Heart right ventricle (tissue), 16 donors: ENCODE measurements around the gene CCKAR. TPM values are rescaled to one million over a fixed set of nuclear protein-coding genes. Genes with fewer than 3 reads are reported as not detected.

ENCODE experiments used
- ATAC-seq, 8 donors: fragments of 200-7000 bp; cut with Tn5 transposase; one replicate each; pipeline ENCODE4 v1.9.1; 2020; ENCODE audit warnings: mild to moderate bottlenecking in 8 of 8, moderate library complexity in 8 of 8, moderate number of reproducible peaks in 1 of 8
- DNase-seq, 2 donors: peaks; one replicate each; pipeline ENCODE4 v3.0.0-alpha.2; 2020
- H3K27ac ChIP-seq, 10 donors: fragments of 200-600 bp; sonication (generic) in 2 of 10; one replicate each; pipeline versions ENCODE4 v1.5.0 to v1.8.0; 2020 to 2022; ENCODE audit warnings: mild to moderate bottlenecking in 3 of 10
- H3K27me3 ChIP-seq, 7 donors: fragments of 200-600 bp; one replicate each; pipeline ENCODE4 v1.8.0; 2021 to 2022; ENCODE audit warnings: mild to moderate bottlenecking in 2 of 7
- H3K36me3 ChIP-seq, 9 donors: fragments of 200-600 bp; sonication (generic) in 1 of 9; one replicate each; pipeline versions ENCODE4 v1.5.0 to v1.8.0; 2020 to 2022; ENCODE audit warnings: mild to moderate bottlenecking in 2 of 9
- H3K4me1 ChIP-seq, 9 donors: fragments of 200-600 bp; sonication (generic) in 1 of 9; one replicate each; pipeline versions ENCODE4 v1.5.0 to v1.8.0; 2020 to 2022; ENCODE audit warnings: mild to moderate bottlenecking in 4 of 9
- H3K4me3 ChIP-seq, 10 donors: fragments of 200-600 bp; sonication (generic) in 2 of 10; one replicate each; pipeline versions ENCODE4 v1.5.0 to v1.8.0; 2020 to 2022; ENCODE audit warnings: mild to moderate bottlenecking in 7 of 10, moderate library complexity in 2 of 10
- H3K9me3 ChIP-seq, 11 donors: fragments of 200-600 bp in 10 of 11; sonication (generic) in 2 of 11; one replicate each; pipeline versions ENCODE4 v1.5.0 to v1.8.0; 2013 to 2022; ENCODE audit warnings: mild to moderate bottlenecking in 2 of 11, control low read depth in 1 of 11, moderate library complexity in 1 of 11
- CTCF ChIP-seq, 9 donors: fragments of 200-600 bp; sonication (generic) in 2 of 9; IDR thresholded peaks; one replicate each; pipeline versions ENCODE4 v1.5.0 to v1.8.0; 2021 to 2022; ENCODE audit warnings: antibody characterized with exemption in 9 of 9, mild to moderate bottlenecking in 5 of 9, moderate library complexity in 1 of 9
- WGBS, 2 donors: extraction: QIAGEN DNeasy Blood & Tissue Kit; methylation state at CpG; one replicate each; pipeline ENCODE4 v1.1.7; 2013; ENCODE audit warnings: inconsistent platforms in 1 of 2; 5-methylcytosine and 5-hydroxymethylcytosine counted together
- intact Hi-C, 10 donors: fragments of 100-400 bp; cut with DNase I; formaldehyde crosslinking; loops; one replicate each; pipeline versions ENCODE4 v1.11.1 to v1.14.2; 2022
- polyA plus RNA-seq, 2 donors: library from polyadenylated mRNA; stranded (reverse); fragments of 200-250 nt; gene quantifications; one replicate each; pipeline ENCODE4 v1.2.3, GENCODE V29; 2013
- total RNA-seq, 10 donors: library from RNA; stranded (reverse); fragmentation: NEBNext Ultra II Directional in 3 of 10; extraction: Animal tissue kit (Norgen Biotek cat#: 25700) in 3 of 10; gene quantifications; one replicate each; pipeline versions ENCODE4 v1.2.1 to v1.2.4, GENCODE V29; 2021 to 2023
- donor health status: Arrhythmogenic right ventricular cardiomyopathy.
- donor health status: ischemic (EF 13 %, LVEDD 7.1; RV severe dilation, severe dysfunction).
- donor health status: healthy with polysubstance abuse.
- donor health status: DM: no; HTN: yes; CAD: no.
- donor health status: DM: no; HTN: no; CAD: no.
- donor health status: ischemic (EF 25% LVEDD 6.9; RV normal size, moderate dysfunction).
- donor health status: ischemic (EF 25% LVEDD 5.7; RV mildly dilated, moderate dysfunction).
- donor health status: healthy.
- donor health status: DM: yes; HTN: yes; CAD: no.
- donor health status: Ischemic cardiomyopathy.
- donor health status: ischemic (EF 35%, LVEDD 5.7; RV mildly dilated, moderate dysfunction).
- donor health status: nonischemic (EF 11% LVEDD 7.7; RV severe dilation, severe dysfunction).
- donor health status: DM: yes; HTN: yes; CAD: no.
- donor health status: PGD.
- donor health status: ischemic (EF 29% LVEDD 5.4; RV normal size, mild dysfunction).
- donor health status: nonischemic (EF 23%, LVEDD 6.1; RV moderate dilation, normal function).

CCKAR gene
- total and polyA plus RNA-seq, 12 donors, result not detected

GRCh38 chr4:26464420-26465095, 25.7 kb downstream of the CCKAR start:
- no peak overlapping the region for H3K4me3 ChIP-seq
- no peaks in the 10 kb centered on the region for H3K36me3 ChIP-seq
- 91 to 93% methylated on average over 14 of the region's 14 CpGs for WGBS, 2 donors
- intact Hi-C loops, result loop anchor here in 4 of 10 donors (5.0 to 10.0 kb wide), 3 partner anchors 250 to 258 kb away; no protein-coding TSS in a partner anchor
- H3K9me3 ChIP-seq, result peaks cover 0 to 9% (median 0%) of the 10 kb centered on the region in 11 donors
- ATAC-seq (no peak), DNase-seq (no peak)
- TF ChIP-seq CTCF (IDR thresholded peaks at IDR 0.05), result no peak
- no peaks in the 10 kb centered on the region for H3K4me1 ChIP-seq
- no peak overlapping the region for H3K27ac ChIP-seq
- H3K27me3 ChIP-seq, result peaks cover 0 to 4% (median 0%) of the 10 kb centered on the region in 7 donors

- H3K27ac ChIP-seq, result no peak overlapping the region
- TF ChIP-seq CTCF (IDR thresholded peaks at IDR 0.05), result no peak
- DNase-seq (no peak), ATAC-seq (no peak)
- peaks cover 0 to 4% (median 0%) of the 10 kb centered on the region in 7 donors for H3K27me3 ChIP-seq
- peaks cover 0 to 8% (median 0%) of the 10 kb centered on the region in 9 donors for H3K4me1 ChIP-seq
- no peak overlapping the region for H3K4me3 ChIP-seq
- WGBS, 2 donors, result 94 to 95% methylated on average over 2 of the region's 2 CpGs
- no peaks in the 10 kb centered on the region for H3K36me3 ChIP-seq
- no peaks in the 10 kb centered on the region for H3K9me3 ChIP-seq
- intact Hi-C loops, result loop anchor here in 3 of 10 donors (5.0 to 10.0 kb wide), 2 partner anchors 251 to 254 kb away; no protein-coding TSS in a partner anchor
Measured at GRCh38 chr4:26463386-26463785, 26.9 kb downstream of the CCKAR start.

GRCh38 chr4:26462874-26463273, 27.4 kb downstream of the CCKAR start:
- Histone ChIP-seq H3K4me1 (peaks cover 0 to 8% (median 0%) of the 10 kb centered on the region in 9 donors), H3K27me3 (peaks cover 0 to 5% (median 0%) of the 10 kb centered on the region in 7 donors), H3K27ac (no peak overlapping the region), H3K4me3 (no peak overlapping the region), H3K36me3 (no peaks in the 10 kb centered on the region), H3K9me3 (no peaks in the 10 kb centered on the region)
- intact Hi-C loops, result loop anchor here in 3 of 10 donors (5.0 to 10.0 kb wide), 2 partner anchors 252 to 254 kb away; no protein-coding TSS in a partner anchor
- DNase-seq (no peak), ATAC-seq (no peak)
- no peak for TF ChIP-seq CTCF (IDR thresholded peaks at IDR 0.05)
- 70 to 80% methylated on average over 2 of the region's 2 CpGs for WGBS, 2 donors

- no peak overlapping the region for H3K4me3 ChIP-seq
- peaks cover 0 to 8% (median 0%) of the 10 kb centered on the region in 9 donors for H3K4me1 ChIP-seq
- H3K9me3 ChIP-seq, result no peaks in the 10 kb centered on the region
- TF ChIP-seq CTCF (IDR thresholded peaks at IDR 0.05), result no peak
- intact Hi-C loops, result loop anchor here (1.0 to 10.0 kb wide), 12 partner anchors 115 to 557 kb away; no protein-coding TSS in a partner anchor
- ATAC-seq, result no peak
- no peak overlapping the region for H3K27ac ChIP-seq
- no peaks in the 10 kb centered on the region for H3K36me3 ChIP-seq
- peaks cover 0 to 13% (median 0%) of the 10 kb centered on the region in 7 donors for H3K27me3 ChIP-seq
- no peak for DNase-seq
- 91 to 92% methylated on average over 13 of the region's 13 CpGs for WGBS, 2 donors
Measured at GRCh38 chr4:26459756-26460530, 30.3 kb downstream of the CCKAR start.
